ENCODE measurements around the gene TRAPPC11. TPM values are rescaled to one million over a fixed set of nuclear protein-coding genes. Genes with fewer than 3 reads are reported as not detected.

The TRAPPC11 gene
- polyA plus RNA-seq, 5 donors = 34.4 to 59.7 (median 50.5) TPM

DNA sequence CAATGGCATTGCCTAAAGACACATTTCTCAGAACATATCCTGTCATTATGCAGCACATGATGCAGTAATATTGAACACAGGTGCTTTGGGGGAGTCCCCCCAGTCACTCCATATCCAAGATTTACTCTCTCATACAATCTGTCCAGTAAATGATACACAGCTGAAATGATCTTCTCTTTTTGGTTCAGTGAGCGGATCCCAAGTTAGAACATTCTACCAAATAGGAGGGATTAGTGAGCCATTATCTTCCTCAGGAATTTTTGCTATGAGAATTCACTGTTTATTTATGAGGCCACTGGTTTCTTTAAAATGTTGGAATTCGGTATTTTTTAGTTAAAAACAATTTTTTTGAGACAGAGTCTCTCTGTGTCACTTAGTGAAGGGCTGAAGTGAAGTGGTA is 96.5 kb downstream of the TRAPPC11 start:
- DNase-seq = no peak

GRCh38 chr4:183757060-183757459 is 98.0 kb downstream of the TRAPPC11 start:
- no peak for DNase-seq

DNA sequence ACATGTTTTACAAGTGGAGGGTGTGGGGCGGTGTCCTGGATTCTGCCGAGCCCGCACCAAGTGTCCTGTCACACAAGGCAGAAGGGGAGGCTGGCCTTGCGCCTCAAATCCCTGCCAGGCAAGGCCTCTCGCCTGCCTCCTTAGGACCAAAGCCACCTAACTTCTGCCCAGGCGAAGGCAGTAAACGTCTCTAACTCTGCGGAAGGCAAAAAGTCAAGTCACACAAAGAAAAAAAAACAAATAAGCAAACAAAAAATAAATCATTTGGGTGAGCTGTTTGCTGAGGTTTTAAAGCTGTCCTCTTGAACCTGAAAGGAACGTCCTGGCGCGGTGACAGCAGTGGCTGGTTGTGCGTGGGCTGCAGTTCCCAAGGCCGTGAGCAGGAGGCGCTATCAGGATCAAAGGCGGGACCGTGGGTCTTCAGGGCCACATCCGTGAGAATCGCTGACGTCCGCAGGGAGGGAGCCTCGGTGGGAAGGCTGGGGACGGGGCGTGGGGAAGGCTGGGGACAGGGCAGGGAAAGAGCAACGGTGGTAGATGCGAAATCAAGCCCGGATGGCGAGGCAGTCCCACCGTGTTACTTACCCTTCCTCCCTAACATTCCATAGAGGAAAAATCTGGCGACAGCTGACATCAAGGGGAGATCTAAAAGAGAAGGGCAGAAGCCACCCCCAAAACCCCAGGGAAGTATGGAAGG is 99.1 kb downstream of the TRAPPC11 start:
- no peak for DNase-seq

DNA sequence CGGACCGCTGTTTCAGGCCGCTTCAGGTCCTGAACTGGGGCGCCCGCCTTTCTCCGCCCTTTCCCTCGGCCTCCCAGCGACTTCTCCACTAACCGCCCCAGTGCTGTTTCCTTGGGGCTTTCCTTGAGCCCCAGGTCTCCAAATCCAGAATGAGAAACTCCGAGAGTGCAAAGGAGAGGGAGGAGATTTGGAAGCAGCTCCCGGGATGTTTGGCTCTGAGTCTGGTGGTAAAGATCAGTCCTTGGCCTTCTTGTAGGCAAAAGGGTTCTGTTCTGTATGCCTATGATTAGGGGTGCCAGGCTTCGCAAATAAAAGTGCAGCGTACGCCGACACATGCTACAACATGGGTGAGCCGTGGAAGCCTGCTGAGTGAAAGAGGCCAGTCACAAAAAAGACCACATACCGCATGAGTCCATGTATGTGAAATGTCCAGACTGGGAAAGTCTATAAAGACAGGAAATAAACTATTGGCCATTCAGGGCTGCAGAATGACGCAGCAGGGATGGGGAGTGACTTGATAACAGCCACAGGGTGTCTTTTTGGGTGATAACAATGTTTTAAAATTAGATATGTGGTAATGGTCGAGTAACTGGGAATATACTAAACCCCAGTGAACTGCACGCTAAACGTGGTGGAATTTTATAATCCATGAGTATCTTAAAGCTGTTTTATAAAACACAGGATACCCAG is 99.8 kb downstream of the TRAPPC11 start:
- DNase-seq = no peak

DNA sequence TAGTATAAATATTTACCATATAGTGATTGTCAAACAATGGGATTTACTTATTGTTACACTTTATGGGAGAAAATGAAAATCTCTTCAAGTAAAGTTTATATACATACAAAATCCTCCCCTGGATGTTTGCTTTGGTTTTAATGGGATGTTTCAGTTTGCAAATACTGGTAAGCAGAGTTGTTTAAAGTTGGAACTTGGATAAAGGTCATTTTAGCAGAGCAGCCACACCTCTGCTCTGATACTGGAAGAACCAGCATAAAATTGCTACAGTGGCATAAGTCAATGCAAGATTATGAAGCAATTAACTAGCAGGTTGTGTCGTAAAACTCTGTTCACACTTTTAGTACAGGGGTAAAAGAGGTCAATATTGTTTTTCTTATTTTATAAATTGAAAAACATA is 101.2 kb downstream of the TRAPPC11 start:
- DNase-seq = no peak

Other genes with a start within 250 kb of the TRAPPC11 start
- gene CDKN2AIP, start 214.7 kb upstream of the TRAPPC11 start, polyA plus RNA-seq (ENCODE audit: insufficient read depth in 1 of 5, insufficient read length in 5 of 5, low replicate concordance in 1 of 5) = 10 to 100 TPM; 25.9 to 36.9 (median 32.5) TPM
- 10 to 100 TPM; 23.6 to 30.9 (median 24.9) TPM for gene ING2, start 154.2 kb upstream of the TRAPPC11 start, polyA plus RNA-seq (ENCODE audit: insufficient read depth in 1 of 5, insufficient read length in 5 of 5, low replicate concordance in 1 of 5)
- gene RWDD4, start 108 bp upstream of the TRAPPC11 start, polyA plus RNA-seq (ENCODE audit: insufficient read depth in 1 of 5, insufficient read length in 5 of 5, low replicate concordance in 1 of 5) = 10 to 100 TPM; 27.8 to 36.9 (median 31.3) TPM
- gene STOX2, start 246.0 kb downstream of the TRAPPC11 start, polyA plus RNA-seq (ENCODE audit: insufficient read depth in 1 of 5, insufficient read length in 5 of 5, low replicate concordance in 1 of 5) = 10 to 100 TPM; 11.8 to 19.7 (median 17.4) TPM

Measured in right lung (tissue), 5 donors.